A673 (cell line): ENCODE results near the gene TGM3.

Experiments used
- CTCF ChIP-seq: fragments of 300-800, 200-600 bp; sonication (generic); conservative IDR thresholded peaks from 2 replicates; pipeline ENCODE4 v1.5.1; 2017; ENCODE audit warnings: low read depth, mild to moderate bottlenecking, antibody characterized with exemption, low read length, moderate library complexity, mixed read lengths
- EZH2 ChIP-seq: fragments of 200-600 bp; sonication (generic); IDR thresholded peaks from 2 replicates; pipeline ENCODE4 v1.6.1; 2017; ENCODE audit warnings: borderline replicate concordance, low read depth, mild to moderate bottlenecking, mixed read lengths, antibody characterized with exemption, low read length; ENCODE audit not compliant: poor library complexity, severe bottlenecking

GRCh38 chr20:2331901-2332565, 36.2 kb downstream of the TGM3 start:
- no peak for TF ChIP-seq CTCF
- no peak for TF ChIP-seq EZH2
